Fibroblast of pulmonary artery (primary cell): Measurements from ENCODE around the gene CYTH2.

Experiments
- DNase-seq: peaks from one replicate; pipeline ENCODE4 v3.0.0-alpha.2; 2010; ENCODE audit warnings: low read depth
- H3K4me3 ChIP-seq: replicated peaks from 2 replicates; pipeline ENCODE4 v1.5.1; 2011; ENCODE audit warnings: low read depth, mild to moderate bottlenecking, control low read depth, low read length, moderate library complexity
- TF ChIP-seq, protein P1 (sequence below): IDR thresholded peaks from 2 replicates; pipeline ENCODE4 v1.5.1; 2011; ENCODE audit warnings: mild to moderate bottlenecking, control low read depth, low read length, inconsistent platforms; ENCODE audit errors: missing control alignments

The CYTH2 gene

DNA sequence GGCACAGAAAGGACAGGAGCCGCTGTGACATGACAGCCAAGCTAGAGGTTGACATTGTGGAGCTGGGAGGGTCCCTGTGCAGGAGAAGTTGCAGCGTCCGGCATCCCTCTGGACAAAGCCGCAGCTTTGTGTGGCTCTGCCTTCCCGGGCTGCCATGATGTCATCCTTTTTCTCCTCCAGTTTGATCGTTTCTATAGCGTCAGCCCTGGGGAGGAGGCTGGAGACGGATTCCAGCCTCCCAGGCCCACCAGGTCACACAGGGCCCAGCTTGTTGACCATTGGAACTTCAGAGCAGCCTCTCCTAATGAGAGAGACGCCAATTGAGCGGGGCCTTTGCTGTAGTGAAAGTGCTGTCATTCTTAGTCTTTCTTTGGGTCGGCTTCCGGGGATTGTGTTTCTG, 17.5 kb upstream of the CYTH2 start:
- TF ChIP-seq, protein P1, sequence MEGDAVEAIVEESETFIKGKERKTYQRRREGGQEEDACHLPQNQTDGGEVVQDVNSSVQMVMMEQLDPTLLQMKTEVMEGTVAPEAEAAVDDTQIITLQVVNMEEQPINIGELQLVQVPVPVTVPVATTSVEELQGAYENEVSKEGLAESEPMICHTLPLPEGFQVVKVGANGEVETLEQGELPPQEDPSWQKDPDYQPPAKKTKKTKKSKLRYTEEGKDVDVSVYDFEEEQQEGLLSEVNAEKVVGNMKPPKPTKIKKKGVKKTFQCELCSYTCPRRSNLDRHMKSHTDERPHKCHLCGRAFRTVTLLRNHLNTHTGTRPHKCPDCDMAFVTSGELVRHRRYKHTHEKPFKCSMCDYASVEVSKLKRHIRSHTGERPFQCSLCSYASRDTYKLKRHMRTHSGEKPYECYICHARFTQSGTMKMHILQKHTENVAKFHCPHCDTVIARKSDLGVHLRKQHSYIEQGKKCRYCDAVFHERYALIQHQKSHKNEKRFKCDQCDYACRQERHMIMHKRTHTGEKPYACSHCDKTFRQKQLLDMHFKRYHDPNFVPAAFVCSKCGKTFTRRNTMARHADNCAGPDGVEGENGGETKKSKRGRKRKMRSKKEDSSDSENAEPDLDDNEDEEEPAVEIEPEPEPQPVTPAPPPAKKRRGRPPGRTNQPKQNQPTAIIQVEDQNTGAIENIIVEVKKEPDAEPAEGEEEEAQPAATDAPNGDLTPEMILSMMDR, result no peak
- H3K4me3 ChIP-seq, result no peak overlapping the region
- no peak for DNase-seq

DNA sequence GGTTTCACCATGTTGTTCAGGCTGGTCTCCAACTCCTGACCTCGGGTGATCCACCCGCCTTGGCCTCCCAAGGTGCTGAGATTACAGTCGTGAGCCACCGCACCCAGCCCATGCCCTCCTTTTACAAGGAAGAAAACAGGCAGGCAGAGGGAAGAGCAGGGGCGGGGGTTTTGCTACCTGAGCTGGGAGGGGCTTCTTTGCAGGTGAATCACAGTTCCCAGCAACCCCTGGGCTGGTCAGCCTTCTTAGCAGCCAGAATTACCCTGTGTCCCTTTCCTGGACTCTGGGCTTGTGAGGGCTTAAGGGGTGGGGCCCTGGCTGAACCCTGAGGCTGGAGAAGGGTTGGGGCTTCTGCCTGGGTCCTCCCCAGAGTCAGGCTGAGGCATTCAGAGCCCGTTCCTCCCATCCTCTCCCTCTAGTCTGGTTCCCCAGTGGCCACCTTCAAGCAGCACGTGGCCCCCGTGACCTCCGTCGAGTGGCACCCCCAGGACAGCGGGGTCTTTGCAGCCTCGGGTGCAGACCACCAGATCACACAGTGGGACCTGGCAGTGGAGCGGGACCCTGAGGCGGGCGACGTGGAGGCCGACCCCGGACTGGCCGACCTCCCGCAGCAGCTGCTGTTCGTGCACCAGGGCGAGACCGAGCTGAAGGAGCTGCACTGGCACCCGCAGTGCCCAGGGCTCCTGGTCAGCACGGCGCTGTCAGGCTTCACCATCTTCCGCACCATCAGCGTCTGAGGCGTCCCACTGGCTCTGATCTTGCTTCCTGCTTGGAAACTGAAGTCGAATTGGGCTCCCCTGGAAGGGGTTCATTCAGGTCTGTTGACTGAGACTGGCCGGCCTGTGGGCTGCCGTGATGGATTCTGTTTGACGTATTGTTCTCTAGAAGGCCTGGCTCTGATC, 16.6 kb upstream of the CYTH2 start:
- DNase-seq, result no peak
- no peak overlapping the region for H3K4me3 ChIP-seq
- TF ChIP-seq, protein P1, result no peak

DNA sequence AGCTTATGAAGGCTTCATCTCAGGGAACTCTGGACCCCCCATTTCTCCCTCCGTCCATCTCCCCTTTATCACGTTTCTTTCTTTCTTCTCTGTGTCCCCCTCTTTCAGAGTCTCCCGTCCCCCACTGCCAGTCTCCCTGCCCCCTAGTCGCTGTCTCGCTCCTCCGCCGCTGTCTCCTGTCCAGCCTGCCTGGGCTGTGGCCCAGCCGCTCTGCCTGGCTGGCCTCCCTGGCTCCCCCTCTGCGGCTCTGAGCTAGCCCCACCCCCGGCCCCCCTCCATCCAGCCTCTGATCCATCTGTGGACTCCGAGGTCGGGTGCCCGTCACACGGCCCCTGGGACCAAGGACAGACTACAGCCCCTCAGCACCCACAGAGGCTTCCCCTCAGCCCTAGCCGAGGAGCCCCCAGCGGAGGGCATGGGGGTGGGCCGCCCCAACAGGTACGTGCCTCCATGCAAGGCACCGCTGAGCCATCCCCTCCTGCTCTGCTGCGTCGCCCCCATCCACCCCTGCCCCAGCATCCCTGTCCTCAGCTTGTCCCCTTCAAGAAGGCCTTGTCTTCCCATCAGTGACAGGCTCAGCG, 14.9 kb upstream of the CYTH2 start:
- TF ChIP-seq, protein P1, result no peak
- no peak overlapping the region for H3K4me3 ChIP-seq

DNA sequence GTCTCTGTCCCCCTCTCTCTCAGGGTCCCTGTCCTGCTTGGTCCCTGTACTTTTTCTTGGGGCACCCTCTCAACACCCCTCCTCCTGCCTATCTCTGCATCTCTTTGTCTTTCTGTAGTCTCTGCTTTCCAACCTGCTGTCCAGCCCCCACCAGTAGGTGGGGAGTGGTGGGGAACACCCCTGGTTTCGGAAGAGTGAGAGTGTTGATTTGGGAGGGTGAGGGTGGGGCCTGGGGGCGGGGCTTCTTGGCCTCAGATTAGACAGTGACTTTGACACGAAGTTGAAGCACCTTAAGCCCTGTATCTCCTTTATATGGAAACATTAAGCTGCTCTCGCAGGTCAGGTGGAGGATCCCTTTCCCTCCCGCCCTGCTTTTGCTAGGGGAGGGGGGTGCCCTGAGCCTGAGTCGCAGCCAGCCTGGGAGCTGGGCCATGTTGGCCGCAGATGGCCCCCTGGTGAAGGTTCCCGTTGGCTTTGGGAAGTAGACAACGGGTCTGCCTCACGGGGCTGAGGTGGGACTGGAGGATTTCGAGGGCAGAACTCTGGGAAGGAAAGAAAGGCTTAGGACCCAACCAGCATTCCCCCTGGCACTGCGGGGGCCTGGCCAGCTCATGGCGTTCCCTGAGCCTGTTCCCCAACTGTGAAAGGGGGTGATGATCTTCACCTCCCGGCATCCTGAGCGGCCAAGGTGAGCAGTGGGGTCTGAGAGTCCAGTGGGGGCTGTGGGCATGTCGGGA, 13.8 kb upstream of the CYTH2 start, which contains the start of gene KCNJ14:
KCNJ14 (plus strand) TSS at position 404 of the 737 bp plus-strand sequence. CDS start 6,151 bp downstream, outside the sequence.
- no peak within 1 kb of the TSS for H3K4me3 ChIP-seq
- TF ChIP-seq, protein P1, result no peak
- no peak for DNase-seq

More for the DNA sequence above, 14.9 kb upstream of the CYTH2 start:
- no peak for DNase-seq

DNA sequence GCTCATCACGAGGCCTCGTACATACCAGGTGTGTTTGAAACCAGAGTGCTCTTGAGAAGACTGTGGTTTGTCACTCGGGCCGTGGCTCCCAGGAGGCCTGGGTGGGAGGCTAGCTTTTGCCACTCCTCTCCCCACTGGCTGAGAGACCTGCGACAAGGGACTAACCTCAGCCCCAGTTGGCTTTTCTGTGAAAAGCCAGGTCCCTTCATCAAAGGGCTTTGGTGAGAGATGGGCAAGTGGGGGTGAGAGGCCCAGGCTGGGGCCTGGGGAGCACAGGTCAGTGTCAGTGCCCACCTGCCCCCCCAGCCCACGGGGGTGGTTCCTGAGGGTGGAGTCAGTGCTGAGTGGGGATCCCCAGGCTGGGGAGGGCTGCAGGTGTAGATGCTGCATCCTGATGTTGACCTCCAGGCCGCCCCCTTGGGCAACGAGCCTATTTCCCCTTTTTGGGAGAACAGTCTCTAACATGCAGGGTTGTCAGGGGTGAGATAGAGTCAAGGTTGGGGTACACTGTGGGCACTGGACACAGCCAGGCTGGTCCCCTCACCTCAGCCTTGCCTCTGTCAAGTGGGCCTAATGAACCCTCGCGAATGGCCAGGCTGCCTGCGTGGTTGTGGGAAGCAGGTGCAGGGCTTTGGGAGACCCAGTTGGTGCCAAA, 13.1 kb upstream of the CYTH2 start:
- TF ChIP-seq, protein P1, result no peak
- no peak overlapping the region for H3K4me3 ChIP-seq
- no peak for DNase-seq

DNA sequence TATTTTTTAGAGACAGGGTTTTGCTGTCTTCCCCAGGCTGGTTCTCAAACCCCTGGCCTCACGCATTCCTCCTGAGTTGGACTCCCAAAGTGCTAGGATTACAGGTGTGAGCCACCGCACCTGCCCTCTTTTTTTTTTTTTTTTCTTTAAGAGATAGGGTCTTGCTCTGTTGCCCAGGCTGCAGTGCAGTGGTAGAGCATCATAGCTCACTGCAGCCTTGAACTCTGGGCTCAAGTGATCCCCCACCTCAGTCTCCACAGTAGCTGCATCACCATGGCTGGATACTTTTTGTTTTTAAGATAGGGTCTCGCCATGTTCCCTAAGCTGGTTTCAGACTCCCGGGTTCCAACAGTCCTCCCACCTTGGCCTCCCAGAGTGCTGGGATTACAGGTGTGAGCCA, 12.3 kb upstream of the CYTH2 start:
- no peak for DNase-seq
- no peak overlapping the region for H3K4me3 ChIP-seq
- TF ChIP-seq, protein P1, result no peak
